H1 (cell line): Measurements from ENCODE around the gene DHX32.
"Not testable (repeated sequence)": the region's sequence is repeated elsewhere in the genome, so short reads cannot be mapped to it uniquely, and the experiment has no call there.

ENCODE experiments used
- CEBPB ChIP-seq: IDR thresholded peaks from 2 replicates; pipeline ENCODE4 v1.6.1; 2012; ENCODE audit warnings: low read depth, low read length
- CHD1 ChIP-seq: IDR thresholded peaks from 2 replicates; pipeline ENCODE4 v1.6.1; 2012; ENCODE audit warnings: low read depth, low read length, improper control_type of control experiment
- CHD2 ChIP-seq: IDR thresholded peaks from 2 replicates; pipeline ENCODE4 v1.6.1; 2012; ENCODE audit warnings: low read length, improper control_type of control experiment
- CTBP2 ChIP-seq: IDR thresholded peaks from 2 replicates; pipeline ENCODE4 v1.7.0; 2011; ENCODE audit warnings: borderline replicate concordance, mild to moderate bottlenecking, moderate library complexity, mixed read lengths, low read length; ENCODE audit not compliant: insufficient read depth, insufficient read length
- CTCF ChIP-seq, 3 experiments: IDR thresholded peaks; 1 replicate in 2 of 3; 2 replicates in 1 of 3; pipeline versions ENCODE4 v1.5.1 to v1.6.1; 2011; ENCODE audit warnings: low read length in 3 of 3, mild to moderate bottlenecking in 3 of 3, inconsistent platforms in 2 of 3, low read depth in 1 of 3, moderate library complexity in 1 of 3; ENCODE audit not compliant: insufficient read depth in 1 of 3; ENCODE audit errors: control extremely low read depth in 1 of 3
- EZH2 ChIP-seq: fragments of 200-600 bp; sonication (generic); IDR thresholded peaks from 2 replicates; pipeline ENCODE4 v1.7.1; 2012; ENCODE audit warnings: low read depth, mild to moderate bottlenecking, moderate library complexity, low read length, inconsistent platforms; ENCODE audit not compliant: severe bottlenecking
- JUND ChIP-seq: IDR thresholded peaks from 2 replicates; pipeline ENCODE4 v1.6.1; 2011; ENCODE audit warnings: mild to moderate bottlenecking, improper control_type of control experiment, low read length
- MAX ChIP-seq: IDR thresholded peaks from 2 replicates; pipeline ENCODE4 v1.6.1; 2012; ENCODE audit warnings: inconsistent platforms
- PHF8 ChIP-seq: fragments of 200-600 bp; sonication (generic); conservative IDR thresholded peaks from 2 replicates; pipeline ENCODE4 v1.7.1; 2012; ENCODE audit warnings: low read depth, mild to moderate bottlenecking, inconsistent platforms, low read length, moderate library complexity
- POLR2A ChIP-seq, 2 experiments: IDR thresholded peaks; 1 replicate in 1 of 2; 2 replicates in 1 of 2; pipeline ENCODE4 v1.6.1; 2011; ENCODE audit warnings: low read depth in 2 of 2, low read length in 2 of 2, mild to moderate bottlenecking in 2 of 2; ENCODE audit errors: control extremely low read depth in 1 of 2
- TAF1 ChIP-seq: IDR thresholded peaks from 2 replicates; pipeline ENCODE4 v1.6.1; 2011; ENCODE audit warnings: mild to moderate bottlenecking, low read depth, low read length
- TAF7 ChIP-seq: optimal IDR thresholded peaks from 2 replicates; pipeline ENCODE3; 2011; ENCODE audit warnings: low read depth, mild to moderate bottlenecking, inconsistent platforms, low read length, moderate library complexity, borderline replicate concordance
- ZNF274 ChIP-seq: IDR thresholded peaks from 2 replicates; pipeline ENCODE4 v1.7.0; 2012; ENCODE audit warnings: low read length, borderline replicate concordance; ENCODE audit errors: extremely low read depth

GRCh38 chr10:125897317-125897716, 16.2 kb upstream of the DHX32 start:
- TF ChIP-seq CTCF (IDR thresholded peaks at IDR 0.05; ENCODE audit: control extremely low read depth in 1 of 3, insufficient read depth in 1 of 3, low read depth in 1 of 3, low read length in 3 of 3); ZNF274; CHD1; JUND; POLR2A (IDR thresholded peaks at IDR 0.05; ENCODE audit: control extremely low read depth in 1 of 2, low read depth in 2 of 2, low read length in 2 of 2); TAF1; PHF8; EZH2; CEBPB; CHD2; TAF7; CTBP2; MAX: not testable (repeated sequence)
